ENCODE measurements around the gene NEK4.

DNA sequence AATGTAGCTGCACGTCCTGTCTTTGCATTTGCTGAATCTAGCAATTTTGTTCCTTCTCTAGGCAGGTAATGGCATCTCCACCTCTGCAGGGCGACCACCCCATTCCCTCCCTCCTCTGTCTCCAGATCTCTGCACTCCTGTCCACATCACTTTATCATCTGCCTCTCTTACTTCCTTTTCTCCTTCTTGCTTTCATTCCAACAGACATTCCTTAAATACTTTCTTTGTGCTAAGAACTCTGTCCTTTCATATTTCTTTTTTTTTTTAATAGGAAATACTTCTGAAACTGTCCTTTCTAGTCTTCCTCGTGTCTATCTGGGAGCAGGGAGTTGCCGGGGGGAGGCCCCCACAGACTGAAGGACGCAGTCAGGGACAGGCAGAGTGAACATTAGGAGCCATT, 31.1 kb upstream of the NEK4 start:
- TF ChIP-seq GATA2 (IDR thresholded peaks at IDR 0.05; ENCODE audit: low read depth, low read length) (no peak), GATA3 (IDR thresholded peaks at IDR 0.05; ENCODE audit: low read depth, low read length) (no peak)

Measured in SH-SY5Y (cell line).